IPS DF 19.7 (cell line): ENCODE data around the gene MEX3D.
"Not testable (repeated sequence)": the region's sequence is repeated elsewhere in the genome, so short reads cannot be mapped to it uniquely, and the experiment has no call there.

Experiments
- DNase-seq: peaks from one replicate; pipeline ENCODE4 v3.0.0-alpha.2; 2013; ENCODE audit warnings: low read depth, low spot score

MEX3D gene

GRCh38 chr19:1572795-1573194 is 4.7 kb upstream of the MEX3D start:
- no peak for DNase-seq

GRCh38 chr19:1571358-1571757 is 3.2 kb upstream of the MEX3D start:
- no peak for DNase-seq

GRCh38 chr19:1570836-1571235 is 2.7 kb upstream of the MEX3D start:
- DNase-seq = no peak

GRCh38 chr19:1569997-1570396 is 1.9 kb upstream of the MEX3D start:
- DNase-seq = no peak

GRCh38 chr19:1567848-1568227 is 287 bp downstream of the MEX3D start:
- no peak for DNase-seq

- DNase-seq = no peak
Observed at GRCh38 chr19:1567116-1567847, 843 bp downstream of the MEX3D start.

- DNase-seq = no peak
Observed at GRCh38 chr19:1566392-1567115, 1.6 kb downstream of the MEX3D start.

- no peak for DNase-seq
Observed at GRCh38 chr19:1563251-1563650, 4.9 kb downstream of the MEX3D start.

GRCh38 chr19:1561236-1561842 is 6.8 kb downstream of the MEX3D start:
- no peak for DNase-seq

- no peak for DNase-seq
Observed at GRCh38 chr19:1560286-1560882, 7.7 kb downstream of the MEX3D start.

GRCh38 chr19:1558552-1558951 is 9.6 kb downstream of the MEX3D start:
- no peak for DNase-seq

GRCh38 chr19:1556390-1557070 is 11.6 kb downstream of the MEX3D start:
- no peak for DNase-seq

GRCh38 chr19:1555487-1556389 is 12.4 kb downstream of the MEX3D start:
- no peak for DNase-seq

GRCh38 chr19:1554968-1555367 is 13.2 kb downstream of the MEX3D start:
- no peak for DNase-seq

GRCh38 chr19:1553415-1553814 is 14.7 kb downstream of the MEX3D start:
- no peak for DNase-seq

GRCh38 chr19:1551068-1552040 is 16.8 kb downstream of the MEX3D start:
- no peak for DNase-seq

- DNase-seq = no peak
Observed at GRCh38 chr19:1549332-1549945, 18.7 kb downstream of the MEX3D start.

- no peak for DNase-seq
Observed at GRCh38 chr19:1540365-1540925, 27.7 kb downstream of the MEX3D start.

GRCh38 chr19:1539749-1540148 is 28.4 kb downstream of the MEX3D start:
- DNase-seq = not testable (repeated sequence)
